HepG2 (cell line): ENCODE data around the gene TRAPPC12. TPM values are rescaled to one million over a fixed set of nuclear protein-coding genes. Genes with fewer than 3 reads are reported as not detected.

Experiments
- CCDC6 ChIP-seq: sonication (generic); formaldehyde crosslinking; IDR thresholded peaks from 2 replicates; pipeline ENCODE4 v1.8.1; 2022; ENCODE audit warnings: mild to moderate bottlenecking, missing genetic modification reagents, moderate library complexity
- DNMT3B ChIP-seq: conservative IDR thresholded peaks from 2 replicates; pipeline ENCODE4 v1.6.1; 2016; ENCODE audit warnings: missing biosample characterization, control low read depth
- KAT8 ChIP-seq: IDR thresholded peaks from 2 replicates; pipeline ENCODE4 v1.6.1; 2016; ENCODE audit warnings: missing genetic modification reagents, missing compliant biosample characterization
- MLXIP ChIP-seq: sonication (generic); formaldehyde crosslinking; IDR thresholded peaks from 2 replicates; pipeline ENCODE4 v1.9.0; 2021; ENCODE audit warnings: missing genetic modification reagents, borderline replicate concordance
- NRL ChIP-seq: sonication (generic); formaldehyde crosslinking; IDR thresholded peaks from 2 replicates; pipeline ENCODE4 v1.5.0; 2020; ENCODE audit warnings: missing genetic modification reagents, mild to moderate bottlenecking, moderate library complexity, borderline replicate concordance
- TEAD2 ChIP-seq: sonication (generic); formaldehyde crosslinking; IDR thresholded peaks from 2 replicates; pipeline ENCODE4 v1.9.0; 2021; ENCODE audit warnings: missing genetic modification reagents
- U2AF2 ChIP-seq: fragments of 200-400 bp; formaldehyde crosslinking; IDR thresholded peaks from 2 replicates; pipeline ENCODE4 v1.6.1; 2017; ENCODE audit warnings: low read depth, mild to moderate bottlenecking, low read length
- ZBED4 ChIP-seq: sonication (generic); formaldehyde crosslinking; IDR thresholded peaks from 2 replicates; pipeline ENCODE4 v1.4.0; 2020; ENCODE audit warnings: missing genetic modification reagents, borderline replicate concordance
- ZMYM2 ChIP-seq: sonication (generic); formaldehyde crosslinking; IDR thresholded peaks from 2 replicates; pipeline ENCODE4 v1.8.0; 2022; ENCODE audit warnings: mild to moderate bottlenecking, missing genetic modification reagents
- ZNF136 ChIP-seq: sonication (generic); formaldehyde crosslinking; IDR thresholded peaks from 2 replicates; pipeline ENCODE4 v1.8.1; 2022; ENCODE audit warnings: low read depth, mild to moderate bottlenecking, moderate library complexity, missing genetic modification reagents
- ZNF18 ChIP-seq: sonication (generic); formaldehyde crosslinking; IDR thresholded peaks from 2 replicates; pipeline ENCODE4 v1.8.0; 2022; ENCODE audit warnings: mild to moderate bottlenecking, missing genetic modification reagents; ENCODE audit not compliant: insufficient replicate concordance
- ZNF296 ChIP-seq: sonication (generic); formaldehyde crosslinking; conservative IDR thresholded peaks from 2 replicates; pipeline ENCODE4 v1.5.0; 2020; ENCODE audit warnings: mild to moderate bottlenecking, missing genetic modification reagents
- ZNF331 ChIP-seq: sonication (generic); formaldehyde crosslinking; IDR thresholded peaks from 2 replicates; pipeline ENCODE4 v1.4.0; 2020; ENCODE audit warnings: missing genetic modification reagents
- ZNF512 ChIP-seq: sonication (generic); formaldehyde crosslinking; IDR thresholded peaks from 2 replicates; pipeline ENCODE4 v1.4.0; 2020; ENCODE audit warnings: mild to moderate bottlenecking, missing genetic modification reagents
- ZNF614 ChIP-seq: IDR thresholded peaks from 2 replicates; pipeline ENCODE4 v1.6.1; 2018; ENCODE audit warnings: missing biosample characterization, missing genetic modification reagents, inconsistent platforms, borderline replicate concordance
- ZNF670 ChIP-seq: sonication (generic); formaldehyde crosslinking; IDR thresholded peaks from 2 replicates; pipeline ENCODE4 v1.8.0; 2022; ENCODE audit warnings: mild to moderate bottlenecking, missing genetic modification reagents, borderline replicate concordance
- polyA plus RNA-seq, 8 experiments: library from polyadenylated mRNA; depleted of rRNA in 3 of 8; stranded (reverse) in 7 of 8; unstranded in 1 of 8; fragments of >200 nt; fragmentation: Illumina TruSeq in 4 of 8; extraction: Trizol in 4 of 8; gene quantifications; 2 replicates each; pipeline versions ENCODE4 v1.2.1 to v1.2.3, GENCODE V29; 2011 to 2016; ENCODE audit warnings: low read depth in 4 of 8, missing spikeins in 1 of 8, mixed read lengths in 1 of 8; ENCODE audit not compliant: insufficient read depth in 1 of 8
- total RNA-seq, 5 experiments: library from RNA; depleted of rRNA; stranded (reverse); fragments of >200 nt; fragmentation: Illumina TruSeq; extraction: Trizol; gene quantifications; 2 replicates each; pipeline ENCODE4 v1.2.3, GENCODE V29; 2016; ENCODE audit warnings: low read depth in 1 of 5

Gene TRAPPC12
- total and polyA plus RNA-seq, 2 of the 13 experiments (the other 11 are each of a cell fraction or from before 2014, with no cell fraction given): 46.4 to 97.7 TPM

- TF ChIP-seq ZBED4 (peak; percentile 44; the same call in 1 of the 2 replicates), NRL (CRISPR knock-in tag) (no peak; the same call in 1 of the 2 replicates), ZNF296 (no peak), MLXIP (CRISPR knock-in tag) (no peak), KAT8 (peak; percentile 74; the same call in 1 of the 2 replicates), U2AF2 (no peak), ZNF670 (CRISPR knock-in tag) (0 out of 2 replicates have a peak, but pooled peaks have one; percentile 40), ZNF331 (CRISPR knock-in tag) (peak; percentile 87), ZNF136 (CRISPR knock-in tag) (no peak; the same call in 1 of the 2 replicates), TEAD2 (CRISPR knock-in tag) (no peak), ZNF18 (peak; percentile 21), DNMT3B (CRISPR knock-in tag) (0 out of 2 replicates have a peak, but pooled peaks have one; percentile 38), ZNF614 (CRISPR knock-in tag) (peak; percentile 91), CCDC6 (CRISPR knock-in tag) (no peak), ZNF512 (CRISPR knock-in tag) (no peak), ZMYM2 (CRISPR knock-in tag) (no peak)
These were observed 86.5 kb downstream of the TRAPPC12 start (continued) for GRCh38 chr2:3465844-3466481.
